ENCODE data around the gene ZBTB12. TPM values are rescaled to one million over a fixed set of nuclear protein-coding genes. Genes with fewer than 3 reads are reported as not detected.

The ZBTB12 gene
- total RNA-seq, 4 donors from 2014 or later = 0.49 to 2.6 (median 1.5) TPM

DNA sequence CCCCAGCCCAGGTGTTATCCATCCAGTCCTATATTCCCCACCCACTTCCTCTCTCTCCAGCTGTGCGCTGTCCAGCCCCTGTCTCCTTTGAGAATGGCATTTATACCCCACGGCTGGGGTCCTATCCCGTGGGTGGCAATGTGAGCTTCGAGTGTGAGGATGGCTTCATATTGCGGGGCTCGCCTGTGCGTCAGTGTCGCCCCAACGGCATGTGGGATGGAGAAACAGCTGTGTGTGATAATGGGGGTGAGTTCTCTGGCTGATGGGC, 26.7 kb upstream of the ZBTB12 start:
- 85% methylated on average over 5 of the region's 9 CpGs for WGBS
- TF ChIP-seq POLR2A (IDR thresholded peaks at IDR 0.05) (no peak), EP300 (IDR thresholded peaks at IDR 0.05) (no peak), POLR2AphosphoS5 (IDR thresholded peaks at IDR 0.05) (no peak)
- TF ChIP-seq, protein P1, sequence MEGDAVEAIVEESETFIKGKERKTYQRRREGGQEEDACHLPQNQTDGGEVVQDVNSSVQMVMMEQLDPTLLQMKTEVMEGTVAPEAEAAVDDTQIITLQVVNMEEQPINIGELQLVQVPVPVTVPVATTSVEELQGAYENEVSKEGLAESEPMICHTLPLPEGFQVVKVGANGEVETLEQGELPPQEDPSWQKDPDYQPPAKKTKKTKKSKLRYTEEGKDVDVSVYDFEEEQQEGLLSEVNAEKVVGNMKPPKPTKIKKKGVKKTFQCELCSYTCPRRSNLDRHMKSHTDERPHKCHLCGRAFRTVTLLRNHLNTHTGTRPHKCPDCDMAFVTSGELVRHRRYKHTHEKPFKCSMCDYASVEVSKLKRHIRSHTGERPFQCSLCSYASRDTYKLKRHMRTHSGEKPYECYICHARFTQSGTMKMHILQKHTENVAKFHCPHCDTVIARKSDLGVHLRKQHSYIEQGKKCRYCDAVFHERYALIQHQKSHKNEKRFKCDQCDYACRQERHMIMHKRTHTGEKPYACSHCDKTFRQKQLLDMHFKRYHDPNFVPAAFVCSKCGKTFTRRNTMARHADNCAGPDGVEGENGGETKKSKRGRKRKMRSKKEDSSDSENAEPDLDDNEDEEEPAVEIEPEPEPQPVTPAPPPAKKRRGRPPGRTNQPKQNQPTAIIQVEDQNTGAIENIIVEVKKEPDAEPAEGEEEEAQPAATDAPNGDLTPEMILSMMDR (IDR thresholded peaks at IDR 0.05) = no peak
- Histone ChIP-seq H3K9me3 (no peaks in the 10 kb centered on the region), H3K4me1 (no peaks in the 10 kb centered on the region), H3K27me3 (no peaks in the 10 kb centered on the region), H3K36me3 (no peaks in the 10 kb centered on the region), H3K27ac (no peak overlapping the region), H3K4me3 (no peak overlapping the region)
- DNase-seq (ENCODE audit: low spot score in 2 of 2) = no peak

DNA sequence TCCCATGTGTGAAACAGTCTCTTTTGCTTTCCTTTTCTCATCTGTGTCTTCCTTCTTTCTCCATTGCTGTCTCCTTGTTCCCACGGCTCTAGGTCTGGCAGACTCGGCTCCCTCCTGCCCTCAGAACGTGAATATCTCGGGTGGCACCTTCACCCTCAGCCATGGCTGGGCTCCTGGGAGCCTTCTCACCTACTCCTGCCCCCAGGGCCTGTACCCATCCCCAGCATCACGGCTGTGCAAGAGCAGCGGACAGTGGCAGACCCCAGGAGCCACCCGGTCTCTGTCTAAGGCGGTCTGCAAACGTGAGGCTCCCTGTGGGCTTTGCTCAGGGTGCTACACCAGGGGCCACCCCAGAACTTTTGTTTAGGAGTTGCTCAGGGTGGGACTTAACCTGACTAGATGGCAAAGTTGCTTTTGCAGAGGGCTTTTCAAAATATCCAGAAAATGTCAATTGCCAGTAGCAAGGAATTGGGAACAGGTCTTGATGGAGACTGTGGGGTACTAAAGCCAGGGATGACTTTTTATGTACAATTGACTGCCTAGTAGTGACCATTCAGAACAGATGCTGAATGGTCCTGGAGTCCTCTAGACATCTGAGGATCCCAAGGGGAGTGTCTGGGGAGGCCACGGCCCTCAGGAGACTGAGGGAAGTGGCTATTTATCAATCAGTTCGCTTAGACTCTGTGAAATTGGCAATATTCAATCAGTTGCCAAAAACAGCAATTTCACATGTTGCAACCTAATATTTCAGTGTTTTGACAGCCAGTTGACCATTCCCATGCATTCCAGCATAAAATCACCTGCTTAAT, 26.2 kb upstream of the ZBTB12 start:
- Histone ChIP-seq H3K27ac (no peak overlapping the region), H3K4me3 (peak overlapping the region; percentile 26), H3K27me3 (no peaks in the 10 kb centered on the region), H3K9me3 (no peaks in the 10 kb centered on the region), H3K36me3 (no peaks in the 10 kb centered on the region), H3K4me1 (no peaks in the 10 kb centered on the region)
- no peak for TF ChIP-seq EP300 (IDR thresholded peaks at IDR 0.05)
- TF ChIP-seq, protein P1 (IDR thresholded peaks at IDR 0.05) = no peak
- TF ChIP-seq POLR2A (IDR thresholded peaks at IDR 0.05) = no peak
- TF ChIP-seq POLR2AphosphoS5 (IDR thresholded peaks at IDR 0.05) = no peak
- 81% methylated on average over 11 of the region's 11 CpGs for WGBS
- no peak for DNase-seq (ENCODE audit: low spot score in 2 of 2)

DNA sequence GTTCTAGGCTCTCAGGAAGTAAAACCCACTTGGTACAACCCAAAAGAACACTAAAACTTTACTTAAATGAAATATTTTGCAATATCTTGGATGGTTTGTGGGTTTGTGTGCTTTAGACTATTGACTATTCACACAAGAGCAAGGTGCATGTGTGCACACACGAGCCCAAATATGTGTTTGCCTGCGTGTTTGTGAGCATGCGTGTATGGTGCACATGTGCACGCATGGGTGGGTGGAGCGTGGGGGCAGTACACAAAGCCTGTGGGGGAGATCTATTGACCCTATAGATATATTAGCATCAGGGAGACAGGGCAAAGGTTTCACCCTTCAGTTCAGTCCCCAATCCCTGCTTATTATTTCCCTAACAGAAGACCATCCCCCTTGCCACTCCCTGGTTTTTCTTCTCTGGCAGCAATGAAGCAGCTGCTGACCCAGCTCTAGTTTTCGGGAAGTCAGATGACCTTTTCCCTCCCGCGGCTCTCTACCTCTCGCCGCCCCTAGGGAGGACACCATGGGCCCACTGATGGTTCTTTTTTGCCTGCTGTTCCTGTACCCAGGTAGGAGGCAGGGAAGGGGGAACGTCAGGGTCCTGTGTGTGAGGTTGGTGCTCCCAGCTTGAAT, 25.5 kb upstream of the ZBTB12 start, which contains the start of gene C2:
C2 (plus strand) TSS at position 476 of the 621 bp plus-strand sequence; CDS start at position 512, 36 bp downstream.
- H3K36me3 ChIP-seq = no peaks in the 10 kb centered on the region
- no peak for DNase-seq (ENCODE audit: low spot score in 2 of 2)
- H3K4me3 ChIP-seq = peak within 1 kb of the TSS; percentile 26
- H3K27ac ChIP-seq = no peak within 1 kb of the TSS
- TF ChIP-seq EP300 (IDR thresholded peaks at IDR 0.05) (no peak), POLR2AphosphoS5 (IDR thresholded peaks at IDR 0.05) (no peak), POLR2A (IDR thresholded peaks at IDR 0.05) (no peak)
- TF ChIP-seq, protein P1 (IDR thresholded peaks at IDR 0.05) = no peak
- H3K9me3 ChIP-seq = no peaks in the 10 kb centered on the region
- H3K4me1 ChIP-seq = no peaks in the 10 kb centered on the region
- WGBS = 75% methylated on average over 11 of the region's 11 CpGs
- no peaks in the 10 kb centered on the region for H3K27me3 ChIP-seq

DNA sequence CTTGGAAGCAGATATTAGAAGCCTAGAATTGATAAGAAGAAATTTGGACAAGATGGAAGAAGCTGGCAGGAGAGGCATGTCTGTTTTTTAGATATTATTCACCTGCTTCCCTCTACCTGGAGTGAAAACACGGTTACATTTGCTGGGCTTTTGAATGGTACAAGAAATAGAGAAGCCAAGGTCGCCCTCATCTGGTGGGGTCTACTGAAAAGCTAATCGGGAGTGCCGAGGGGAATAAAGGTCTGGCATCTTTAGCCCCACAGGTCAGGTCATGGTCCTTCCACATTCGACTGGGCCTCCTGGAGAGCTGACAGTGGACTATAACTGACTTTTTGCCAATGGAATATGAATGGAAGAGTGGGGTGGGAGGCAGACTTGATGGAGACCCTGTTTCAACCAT, 21.1 kb upstream of the ZBTB12 start:
- Histone ChIP-seq H3K9me3 (no peaks in the 10 kb centered on the region), H3K4me3 (no peak overlapping the region), H3K27me3 (no peaks in the 10 kb centered on the region), H3K36me3 (no peaks in the 10 kb centered on the region), H3K4me1 (no peaks in the 10 kb centered on the region), H3K27ac (no peak overlapping the region)
- no peak for DNase-seq (ENCODE audit: low spot score in 2 of 2)
- 24% methylated on average over 5 of the region's 5 CpGs for WGBS
- TF ChIP-seq EP300 (IDR thresholded peaks at IDR 0.05) (no peak), POLR2A (IDR thresholded peaks at IDR 0.05) (no peak), POLR2AphosphoS5 (IDR thresholded peaks at IDR 0.05) (no peak)
- TF ChIP-seq, protein P1 (IDR thresholded peaks at IDR 0.05) = no peak

DNA sequence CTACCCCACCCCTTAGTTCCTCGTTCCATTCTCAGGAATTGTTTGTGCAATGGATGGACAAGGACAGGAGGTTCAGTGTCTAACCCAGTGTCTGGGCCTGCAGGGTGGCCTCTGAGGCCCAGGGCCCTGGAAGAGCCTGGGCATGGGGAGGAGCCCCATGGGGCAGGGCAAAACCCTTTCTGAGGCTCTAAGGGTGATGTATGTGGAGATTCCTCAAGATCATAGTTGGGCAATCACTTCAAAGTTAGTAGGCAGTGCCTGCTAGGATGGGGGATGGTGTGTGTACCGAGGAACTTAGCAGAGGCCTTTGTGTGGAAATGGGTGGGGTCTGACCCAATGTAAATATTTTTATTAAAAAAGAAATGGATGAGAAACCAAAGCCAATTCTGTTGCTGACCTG, 18.9 kb upstream of the ZBTB12 start:
- no peak for DNase-seq (ENCODE audit: low spot score in 2 of 2)
- TF ChIP-seq, protein P1 (IDR thresholded peaks at IDR 0.05) = no peak
- TF ChIP-seq POLR2A (IDR thresholded peaks at IDR 0.05) = no peak
- TF ChIP-seq EP300 (IDR thresholded peaks at IDR 0.05) = no peak
- no peak for TF ChIP-seq POLR2AphosphoS5 (IDR thresholded peaks at IDR 0.05)
- no peak overlapping the region for H3K27ac ChIP-seq

More for the DNA sequence above, 18.9 kb upstream of the ZBTB12 start:
- no peak overlapping the region for H3K4me3 ChIP-seq
- no peaks in the 10 kb centered on the region for H3K9me3 ChIP-seq
- 65% methylated on average over 2 of the region's 2 CpGs for WGBS
- no peaks in the 10 kb centered on the region for H3K27me3 ChIP-seq
- H3K4me1 ChIP-seq = no peaks in the 10 kb centered on the region
- no peaks in the 10 kb centered on the region for H3K36me3 ChIP-seq
